HG02588 (cell line): ENCODE data around the gene RCCD1.
A peak's percentile ranks its signal among the peaks of the same experiment; 100 is the strongest.
"Not testable (repeated sequence)": the region's sequence is repeated elsewhere in the genome, so short reads cannot be mapped to it uniquely, and the experiment has no call there.

Experiments used
- ATAC-seq: cut with Tn5 transposase; IDR thresholded peaks from one replicate; pipeline ENCODE4 v1.9.1; 2021; ENCODE audit warnings: mild to moderate bottlenecking, moderate library complexity; ENCODE audit not compliant: unreplicated experiment

RCCD1 gene

DNA sequence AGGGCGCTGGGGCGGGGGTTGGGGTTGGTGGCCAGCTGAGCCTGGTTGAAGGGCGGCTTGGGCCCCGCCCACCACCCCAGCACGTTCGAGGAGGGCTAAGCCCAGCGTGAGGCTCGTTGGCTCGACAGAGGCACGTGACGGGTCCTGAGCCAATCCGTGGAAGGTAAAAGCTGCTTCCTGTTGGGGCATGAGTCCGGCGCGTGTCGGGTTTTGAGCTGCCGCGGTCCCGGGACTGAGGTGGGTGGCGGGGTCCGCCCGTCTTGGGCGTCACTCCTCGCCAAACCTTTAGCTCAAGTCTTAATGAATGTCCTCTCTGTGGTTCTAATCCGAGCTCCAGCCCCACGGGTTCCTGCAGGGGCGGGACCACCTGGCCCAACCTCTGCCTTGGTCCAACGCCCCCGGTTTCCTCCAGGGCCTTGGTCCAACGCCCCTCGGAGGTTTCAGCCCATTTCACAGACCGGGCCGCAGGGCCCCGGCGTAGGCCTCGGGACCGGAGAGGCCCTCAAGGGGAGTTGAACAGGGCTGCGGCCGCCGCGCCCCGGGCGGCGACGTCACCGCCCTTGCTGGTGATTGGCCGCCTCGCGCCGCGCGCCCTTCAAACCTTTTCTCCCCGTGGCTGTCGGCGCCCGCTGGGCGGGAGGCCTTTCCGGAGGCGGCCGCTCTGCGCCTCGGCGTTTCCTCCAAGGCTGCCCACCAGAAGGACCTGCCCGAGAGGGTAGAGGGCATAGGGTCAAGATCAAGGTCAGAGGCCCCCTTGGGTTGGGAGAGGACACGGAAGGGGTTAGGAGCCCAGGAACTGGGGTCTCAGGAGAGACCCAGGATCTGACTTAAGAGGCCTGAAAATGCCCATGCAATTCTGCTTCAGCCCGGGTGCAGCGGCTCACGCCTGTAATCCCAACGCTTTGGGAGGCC lies at the start of gene RCCD1:
TSS of gene RCCD1 (plus strand) at position 173 of the 912 bp plus-strand sequence. CDS start 1,851 bp downstream, outside the sequence.
- ATAC-seq, result peak; percentile 88

DNA sequence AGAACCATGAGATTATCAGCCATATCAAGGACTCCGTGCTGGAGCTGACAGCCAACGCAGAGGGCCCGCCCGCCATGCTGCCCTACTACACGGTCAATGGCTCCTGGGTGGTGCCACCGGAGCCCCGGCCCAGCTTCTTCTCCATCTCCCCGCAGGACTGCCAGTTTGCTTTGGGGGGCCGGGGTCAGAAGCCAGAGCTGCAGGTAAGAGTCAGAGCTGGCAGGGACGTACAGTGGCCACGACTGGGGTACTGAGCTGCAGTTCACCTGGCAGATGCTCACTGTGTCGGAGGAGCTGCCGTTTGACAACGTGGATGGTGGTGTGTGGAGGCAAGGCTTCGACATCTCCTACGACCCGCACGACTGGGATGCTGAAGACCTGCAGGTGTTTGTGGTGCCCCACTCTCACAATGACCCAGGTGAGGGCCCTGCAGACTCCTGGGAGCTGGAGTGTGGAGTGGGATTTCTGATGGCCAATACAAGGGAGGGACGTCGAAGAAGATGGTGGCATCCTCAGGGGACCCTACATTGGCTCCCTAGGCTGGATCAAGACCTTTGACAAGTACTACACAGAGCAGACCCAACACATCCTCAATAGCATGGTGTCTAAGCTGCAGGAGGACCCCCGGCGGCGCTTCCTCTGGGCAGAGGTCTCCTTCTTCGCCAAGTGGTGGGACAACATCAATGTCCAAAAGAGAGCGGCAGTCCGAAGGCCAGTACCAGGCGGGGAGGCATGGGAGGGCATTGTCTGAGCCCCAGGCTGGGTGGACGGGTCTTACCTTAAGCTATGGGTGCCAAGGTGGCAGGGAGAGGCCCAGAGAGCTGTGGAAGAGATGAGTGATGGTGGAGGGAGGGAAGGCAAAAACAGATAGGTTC lies 49.1 kb upstream of the RCCD1 start:
- ATAC-seq, result no peak

- no peak for ATAC-seq
Observed at GRCh38 chr15:90906181-90906849, 48.4 kb upstream of the RCCD1 start.

DNA sequence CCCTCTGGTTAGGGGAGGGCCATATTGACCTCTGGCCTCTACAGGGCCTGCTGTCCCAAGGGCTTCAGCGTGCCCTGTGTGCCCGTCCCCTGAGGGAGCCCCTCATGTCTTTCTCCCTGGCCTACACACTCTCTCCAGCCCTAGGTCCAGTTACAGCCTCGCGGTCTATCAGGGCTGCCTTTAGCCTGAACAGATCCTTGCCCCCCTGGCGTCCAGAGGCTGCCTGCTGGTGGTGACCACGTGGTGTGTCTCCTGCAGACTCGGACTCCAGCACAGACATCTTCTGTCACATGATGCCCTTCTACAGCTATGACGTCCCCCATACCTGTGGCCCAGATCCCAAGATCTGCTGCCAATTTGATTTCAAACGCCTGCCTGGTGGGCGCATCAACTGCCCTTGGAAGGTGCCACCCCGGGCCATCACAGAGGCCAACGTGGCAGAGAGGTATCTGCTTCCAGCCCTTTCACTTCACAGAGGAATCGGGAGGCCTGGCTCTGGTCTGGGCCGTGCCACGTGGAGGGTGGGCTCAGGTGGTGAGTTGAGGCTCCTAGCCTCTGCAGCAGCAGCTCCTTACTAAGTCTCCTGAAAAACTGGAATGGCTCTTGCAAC lies 47.5 kb upstream of the RCCD1 start:
- no peak for ATAC-seq

DNA sequence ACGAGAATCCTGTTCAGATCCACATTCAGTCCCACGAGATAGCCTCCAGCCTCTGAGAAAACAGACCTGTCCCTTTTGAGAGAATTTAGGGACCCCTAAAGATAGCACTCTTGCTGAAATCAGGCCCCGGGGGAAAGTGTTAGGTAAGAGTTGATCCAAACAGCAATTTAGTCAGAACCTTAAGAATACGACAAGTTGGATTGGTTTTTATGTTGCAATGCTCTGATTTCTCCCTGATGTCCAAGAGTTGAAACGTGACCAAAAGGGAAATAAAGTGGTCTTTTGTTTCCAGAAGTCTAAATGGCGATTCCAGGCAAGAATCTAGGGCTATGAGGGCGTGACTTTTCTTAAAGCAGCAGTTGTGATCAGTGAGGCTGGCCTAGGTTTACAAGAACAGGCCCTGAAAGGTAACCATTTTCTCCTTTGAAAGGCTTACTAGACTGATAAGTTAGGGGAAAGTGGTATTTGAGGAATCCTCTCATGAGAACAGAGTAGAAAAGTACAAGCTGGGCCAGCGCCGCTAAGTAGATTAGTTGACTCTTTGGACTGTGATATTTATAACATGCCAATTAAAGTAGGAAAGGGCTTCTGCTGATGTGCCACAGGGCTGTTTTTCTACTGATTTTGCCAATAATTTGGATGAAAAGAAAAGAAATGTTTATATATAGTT lies 46.7 kb upstream of the RCCD1 start:
- ATAC-seq, result no peak

DNA sequence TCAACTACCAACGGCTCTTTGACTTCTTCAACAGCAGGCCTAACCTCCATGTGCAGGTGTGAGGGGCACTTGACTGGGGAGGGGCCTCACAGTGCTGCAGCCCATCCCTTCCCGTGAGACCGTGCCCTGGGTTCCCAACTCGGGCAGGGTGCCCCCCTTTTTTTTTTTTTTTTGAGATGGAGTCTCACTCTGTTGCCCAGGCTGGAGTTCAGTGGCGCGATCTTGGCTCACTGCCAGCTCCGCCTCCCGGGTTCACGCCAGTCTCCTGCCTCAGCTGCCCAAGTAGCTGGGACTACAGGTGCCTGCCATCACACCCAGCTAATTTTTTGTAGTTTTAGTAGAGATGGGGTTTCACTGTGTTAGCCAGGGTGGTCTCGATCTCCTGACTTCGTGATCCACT lies 45.2 kb upstream of the RCCD1 start:
- not testable (repeated sequence) for ATAC-seq

GRCh38 chr15:90909976-90910375 lies 44.7 kb upstream of the RCCD1 start:
- ATAC-seq, result no peak

DNA sequence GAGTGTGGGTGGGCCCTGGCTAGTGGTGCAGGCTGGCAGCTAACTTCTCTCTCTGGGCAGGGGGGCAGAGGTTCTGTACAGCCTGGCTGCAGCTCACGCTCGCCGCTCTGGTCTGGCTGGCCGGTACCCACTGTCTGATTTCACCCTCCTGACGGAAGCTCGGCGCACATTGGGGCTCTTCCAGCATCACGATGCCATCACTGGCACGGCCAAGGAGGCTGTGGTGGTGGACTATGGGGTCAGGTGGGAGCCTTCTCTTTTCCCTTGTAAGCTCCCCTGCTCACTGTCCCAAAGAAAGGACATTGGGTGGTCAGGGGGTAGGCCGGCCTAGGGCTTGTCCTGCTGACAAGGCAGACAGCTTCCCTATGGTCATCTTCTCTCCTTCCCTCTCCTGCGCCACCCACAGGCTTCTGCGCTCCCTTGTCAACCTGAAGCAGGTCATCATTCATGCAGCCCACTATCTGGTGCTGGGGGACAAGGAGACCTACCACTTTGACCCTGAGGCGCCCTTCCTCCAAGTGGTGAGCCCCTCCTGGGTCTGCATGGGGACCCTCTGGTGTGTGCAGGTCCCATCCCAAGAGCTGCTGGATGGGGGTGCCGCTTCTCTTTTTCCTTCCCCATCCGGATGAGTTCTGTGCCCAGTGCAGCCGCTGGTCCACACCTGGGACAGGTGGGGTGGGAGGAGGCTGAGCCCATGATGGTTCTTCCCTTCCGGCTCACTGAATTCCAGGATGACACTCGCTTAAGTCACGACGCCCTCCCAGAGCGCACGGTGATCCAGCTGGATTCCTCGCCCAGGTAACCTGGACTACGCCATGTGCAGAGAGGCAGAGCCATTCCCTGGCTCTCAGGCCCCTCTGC lies 44.0 kb upstream of the RCCD1 start:
- ATAC-seq, result no peak

DNA sequence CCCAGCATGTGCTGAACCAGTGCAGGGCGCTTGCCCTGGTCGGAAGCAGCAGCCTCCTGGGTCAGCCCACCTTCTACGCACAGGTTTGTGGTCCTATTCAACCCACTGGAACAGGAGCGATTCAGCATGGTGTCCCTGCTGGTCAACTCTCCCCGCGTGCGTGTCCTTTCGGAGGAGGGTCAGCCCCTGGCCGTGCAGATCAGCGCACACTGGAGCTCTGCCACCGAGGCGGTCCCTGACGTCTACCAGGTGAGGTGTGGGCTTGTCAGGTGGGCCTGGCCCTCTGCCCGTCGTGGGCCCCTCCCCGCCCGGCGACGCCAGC lies 43.4 kb upstream of the RCCD1 start:
- no peak for ATAC-seq

DNA sequence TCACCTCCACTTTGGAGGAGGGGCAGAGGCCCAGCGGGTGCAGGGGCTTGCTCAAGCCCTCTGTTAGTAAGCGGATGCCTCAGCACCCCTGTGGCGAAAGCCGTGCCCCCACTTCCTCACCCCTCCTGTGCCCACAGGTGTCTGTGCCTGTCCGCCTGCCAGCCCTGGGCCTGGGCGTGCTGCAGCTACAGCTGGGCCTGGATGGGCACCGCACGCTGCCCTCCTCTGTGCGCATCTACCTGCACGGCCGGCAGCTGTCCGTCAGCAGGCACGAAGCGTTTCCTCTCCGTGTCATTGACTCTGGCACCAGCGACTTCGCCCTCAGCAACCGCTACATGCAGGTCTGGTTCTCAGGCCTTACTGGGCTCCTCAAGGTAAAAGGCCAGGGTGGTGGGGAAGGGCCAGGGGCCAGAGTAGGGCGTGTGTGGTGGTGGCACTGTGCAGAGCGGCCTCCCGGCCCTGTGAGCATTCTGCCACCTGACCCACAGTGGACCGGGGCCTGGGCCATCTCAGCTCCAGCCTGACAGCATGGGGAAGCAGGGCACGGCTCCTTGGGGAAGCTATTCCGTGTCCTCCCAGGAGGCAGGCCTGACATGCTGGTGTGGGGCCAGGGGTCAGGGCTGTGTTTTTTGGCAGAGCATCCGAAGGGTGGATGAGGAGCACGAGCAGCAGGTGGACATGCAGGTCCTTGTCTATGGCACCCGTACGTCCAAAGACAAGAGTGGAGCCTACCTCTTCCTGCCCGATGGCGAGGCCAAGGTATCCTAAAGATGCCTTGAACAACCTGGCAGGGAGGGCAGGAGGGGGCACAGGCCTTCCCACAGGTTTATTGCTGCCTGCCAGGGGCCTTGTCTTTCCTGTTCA lies 42.5 kb upstream of the RCCD1 start:
- ATAC-seq, result no peak

DNA sequence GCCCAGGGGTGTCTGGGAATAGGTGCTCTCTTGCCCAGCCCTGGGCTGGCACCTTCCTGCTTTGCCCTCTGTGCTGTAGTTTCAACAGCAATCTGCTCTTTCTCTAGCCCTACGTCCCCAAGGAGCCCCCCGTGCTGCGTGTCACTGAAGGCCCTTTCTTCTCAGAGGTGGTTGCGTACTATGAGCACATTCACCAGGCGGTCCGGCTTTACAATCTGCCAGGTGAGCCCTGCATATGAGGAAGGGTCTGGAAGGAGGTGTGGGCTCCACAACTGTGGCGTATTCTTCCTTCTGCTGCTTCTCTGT lies 42.0 kb upstream of the RCCD1 start:
- ATAC-seq, result no peak

DNA sequence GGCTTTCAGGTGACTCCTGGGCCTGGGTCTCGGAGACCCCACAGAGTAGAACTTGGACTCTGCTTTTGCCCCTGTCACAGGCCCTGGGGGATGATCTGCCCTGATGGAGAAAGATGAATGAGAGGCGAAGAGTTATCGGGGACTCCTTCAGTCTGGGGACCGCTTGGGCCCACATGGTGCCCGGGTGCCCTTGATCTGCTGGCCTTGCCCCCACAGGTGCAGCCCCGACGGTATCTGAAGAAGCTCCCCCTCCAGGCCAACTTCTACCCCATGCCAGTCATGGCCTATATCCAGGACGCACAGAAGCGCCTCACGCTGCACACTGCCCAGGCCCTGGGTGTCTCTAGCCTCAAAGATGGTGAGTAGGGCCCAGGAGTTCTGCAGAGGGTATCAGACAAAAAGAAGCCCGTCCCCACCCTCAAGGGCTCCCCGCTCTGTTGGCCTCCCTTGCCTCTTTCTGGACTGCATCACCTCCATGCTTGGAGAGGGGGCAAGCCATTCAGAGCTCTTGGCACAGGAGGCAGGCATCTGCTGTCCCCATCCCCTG lies 41.2 kb upstream of the RCCD1 start:
- no peak for ATAC-seq

- no peak for ATAC-seq
Observed at GRCh38 chr15:90914305-90915080, 40.2 kb upstream of the RCCD1 start.

DNA sequence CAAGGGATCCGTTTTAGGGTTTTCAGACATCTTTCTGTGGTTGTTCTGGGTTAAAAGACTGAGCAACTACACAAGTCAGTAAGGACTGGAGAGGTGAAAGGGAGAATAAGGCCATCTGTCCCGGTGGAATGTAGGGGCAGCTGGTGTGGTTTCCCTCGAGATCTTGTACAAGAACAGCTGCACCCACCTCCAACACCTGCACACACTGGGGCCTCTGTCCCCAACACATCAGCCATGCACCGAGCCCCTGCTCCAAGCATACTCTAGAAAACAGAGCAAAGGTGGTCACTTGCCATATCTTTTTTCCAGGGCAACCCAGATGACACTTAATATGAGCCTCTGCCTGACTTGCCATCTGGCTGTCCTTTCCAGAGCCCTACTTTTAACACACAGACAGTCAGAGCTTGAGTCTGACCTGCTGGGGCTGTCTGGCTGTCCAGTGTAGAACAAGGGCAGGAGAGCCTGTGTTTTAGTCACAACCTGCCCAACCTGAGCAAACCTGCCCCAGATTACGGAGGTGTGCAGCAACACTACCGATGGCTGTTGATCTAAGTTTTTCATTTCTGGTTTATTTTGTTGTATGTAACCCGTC lies 39.4 kb upstream of the RCCD1 start:
- no peak for ATAC-seq

GRCh38 chr15:90915808-90916440 lies 38.8 kb upstream of the RCCD1 start:
- ATAC-seq, result no peak

DNA sequence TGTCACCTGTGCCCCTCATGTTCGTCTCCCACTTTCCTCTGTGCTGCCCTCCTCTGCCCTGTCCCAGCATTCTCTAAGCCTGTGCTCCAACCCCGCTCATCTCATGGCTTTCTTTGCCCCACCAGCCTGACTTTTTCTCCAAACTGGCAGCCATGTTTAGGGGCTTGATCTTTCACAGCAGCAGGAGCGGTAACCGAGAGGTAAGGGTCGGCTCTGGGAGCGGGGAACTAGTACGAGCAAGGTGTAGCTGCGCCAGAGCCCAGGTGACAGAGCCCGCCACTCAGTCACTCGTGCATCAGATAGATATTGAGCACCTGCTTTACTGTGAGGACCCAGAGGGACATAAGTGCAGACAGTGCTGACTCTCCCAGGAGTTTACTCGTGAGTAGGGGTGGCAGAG lies 38.2 kb upstream of the RCCD1 start:
- no peak for ATAC-seq

DNA sequence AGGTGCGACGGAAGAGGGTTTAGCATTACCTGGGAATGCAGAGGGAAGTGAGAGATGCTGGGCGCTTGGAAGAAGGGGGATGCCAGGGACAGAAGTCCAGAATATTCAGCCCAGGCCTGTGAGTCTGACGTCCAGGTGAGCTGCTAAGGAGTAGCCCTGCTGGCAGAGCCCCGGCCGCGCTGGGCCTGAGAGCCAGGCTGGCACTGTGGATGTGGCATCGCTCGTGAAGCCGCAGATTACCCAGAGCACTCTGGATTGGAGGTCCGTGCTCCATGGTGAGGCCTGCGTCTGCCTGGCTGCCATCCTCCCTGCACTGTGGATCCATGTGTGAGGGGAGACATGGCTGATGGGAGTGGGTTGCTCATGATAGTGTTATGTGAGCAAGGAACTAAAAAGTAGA lies 37.1 kb upstream of the RCCD1 start:
- no peak for ATAC-seq
